GM12878 (cell line): Measurements from ENCODE around the gene FAM124B. TPM values are rescaled to one million over a fixed set of nuclear protein-coding genes. Genes with fewer than 3 reads are reported as not detected.

Experiments used
- ASH2L ChIP-seq: fragments of 300-600, 200-600 bp; sonication (generic); IDR thresholded peaks from 2 replicates; pipeline ENCODE4 v1.6.1; 2017; ENCODE audit warnings: low read depth, mild to moderate bottlenecking, borderline replicate concordance
- ATF7 ChIP-seq: fragments of 450-650 bp; IDR thresholded peaks from 2 replicates; pipeline ENCODE4 v1.6.1; 2016; ENCODE audit warnings: low read depth, mild to moderate bottlenecking
- IKZF1 ChIP-seq: fragments of 450-650 bp; conservative IDR thresholded peaks from 2 replicates; pipeline ENCODE4 v1.6.1; 2017; ENCODE audit warnings: antibody characterized with exemption, mild to moderate bottlenecking
- MYC ChIP-seq: IDR thresholded peaks from 2 replicates; pipeline ENCODE4 v1.6.1; 2011; ENCODE audit warnings: mild to moderate bottlenecking, low read length, moderate library complexity, inconsistent platforms; ENCODE audit not compliant: insufficient read depth, insufficient replicate concordance, insufficient read length, severe bottlenecking
- NFIC ChIP-seq: IDR thresholded peaks from 2 replicates; pipeline ENCODE4 v1.6.1; 2012; ENCODE audit warnings: low read depth, mild to moderate bottlenecking, inconsistent platforms, low read length, moderate library complexity
- NRF1 ChIP-seq: conservative IDR thresholded peaks from 2 replicates; pipeline ENCODE4 v1.6.1; 2011; ENCODE audit warnings: mild to moderate bottlenecking, low read depth, low read length, improper control_type of control experiment
- SREBF2 ChIP-seq: IDR thresholded peaks from 2 replicates; pipeline ENCODE4 v1.6.1; 2012; ENCODE audit warnings: mild to moderate bottlenecking, low read length
- polyA plus RNA-seq, 11 experiments: library from polyadenylated mRNA; depleted of rRNA in 4 of 11; unstranded in 6 of 11; stranded (reverse) in 5 of 11; fragments of >200 nt; fragmentation: Nextera tagmentation in 4 of 11; fragmentation: Illumina TruSeq in 1 of 11; extraction: Ambion mirVana in 4 of 11; extraction: Trizol in 1 of 11; gene quantifications; 1 replicate in 1 of 11; 2 replicates in 10 of 11; pipeline versions ENCODE4 v1.2.1 to v1.2.3, GENCODE V29; 2011 to 2016; ENCODE audit warnings: inconsistent platforms in 2 of 11, missing spikeins in 2 of 11, low read depth in 1 of 11
- total RNA-seq, 4 experiments: library from RNA; depleted of rRNA in 3 of 4; stranded (reverse); fragments of >200 nt in 3 of 4; fragmentation: Illumina TruSeq in 1 of 4; extraction: Trizol in 1 of 4; gene quantifications; 2 replicates each; pipeline versions ENCODE4 v1.2.1 to v1.2.3, GENCODE V29; 2013 to 2021
- TF ChIP-seq, protein P1 (sequence below): fragments of 450-650 bp; IDR thresholded peaks from 2 replicates; pipeline ENCODE4 v1.6.1; 2017; ENCODE audit warnings: mild to moderate bottlenecking, low read depth, inconsistent platforms; ENCODE audit not compliant: poor library complexity, severe bottlenecking
- TF ChIP-seq, protein P2 (sequence below): fragments of 450-650 bp; formaldehyde crosslinking; IDR thresholded peaks from 2 replicates; pipeline ENCODE4 v1.4.0; 2020; ENCODE audit warnings: mild to moderate bottlenecking, moderate library complexity

FAM124B gene
- total and polyA plus RNA-seq, 10 of the 15 experiments (the other 5 are each of a cell fraction or from before 2014, with no cell fraction given) = not detected

DNA sequence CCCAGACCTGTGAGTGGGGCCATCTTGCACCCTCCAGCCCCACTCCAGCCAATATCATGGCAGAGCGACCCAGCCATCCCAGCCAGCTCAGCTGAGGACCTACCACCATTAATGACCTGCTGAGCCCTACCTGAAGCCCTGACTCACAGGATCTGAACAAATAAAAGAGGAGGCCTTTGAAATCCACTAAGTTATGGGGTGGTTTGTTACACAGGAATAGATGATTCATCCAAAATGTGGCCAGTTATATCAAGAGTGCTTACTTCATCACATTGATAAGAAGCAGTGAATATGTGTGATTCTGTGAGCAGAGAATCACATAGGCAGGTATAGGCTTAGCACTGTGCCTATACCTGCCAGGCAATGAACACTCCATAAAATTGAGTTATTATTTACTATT lies 34.7 kb upstream of the FAM124B start (continued):
- TF ChIP-seq IKZF1 (no peak), NFIC (no peak), NRF1 (no peak), ASH2L (no peak), MYC (no peak), ATF7 (no peak), SREBF2 (no peak)
- TF ChIP-seq, protein P1, sequence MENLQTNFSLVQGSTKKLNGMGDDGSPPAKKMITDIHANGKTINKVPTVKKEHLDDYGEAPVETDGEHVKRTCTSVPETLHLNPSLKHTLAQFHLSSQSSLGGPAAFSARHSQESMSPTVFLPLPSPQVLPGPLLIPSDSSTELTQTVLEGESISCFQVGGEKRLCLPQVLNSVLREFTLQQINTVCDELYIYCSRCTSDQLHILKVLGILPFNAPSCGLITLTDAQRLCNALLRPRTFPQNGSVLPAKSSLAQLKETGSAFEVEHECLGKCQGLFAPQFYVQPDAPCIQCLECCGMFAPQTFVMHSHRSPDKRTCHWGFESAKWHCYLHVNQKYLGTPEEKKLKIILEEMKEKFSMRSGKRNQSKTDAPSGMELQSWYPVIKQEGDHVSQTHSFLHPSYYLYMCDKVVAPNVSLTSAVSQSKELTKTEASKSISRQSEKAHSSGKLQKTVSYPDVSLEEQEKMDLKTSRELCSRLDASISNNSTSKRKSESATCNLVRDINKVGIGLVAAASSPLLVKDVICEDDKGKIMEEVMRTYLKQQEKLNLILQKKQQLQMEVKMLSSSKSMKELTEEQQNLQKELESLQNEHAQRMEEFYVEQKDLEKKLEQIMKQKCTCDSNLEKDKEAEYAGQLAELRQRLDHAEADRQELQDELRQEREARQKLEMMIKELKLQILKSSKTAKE = no peak
- TF ChIP-seq, protein P2, sequence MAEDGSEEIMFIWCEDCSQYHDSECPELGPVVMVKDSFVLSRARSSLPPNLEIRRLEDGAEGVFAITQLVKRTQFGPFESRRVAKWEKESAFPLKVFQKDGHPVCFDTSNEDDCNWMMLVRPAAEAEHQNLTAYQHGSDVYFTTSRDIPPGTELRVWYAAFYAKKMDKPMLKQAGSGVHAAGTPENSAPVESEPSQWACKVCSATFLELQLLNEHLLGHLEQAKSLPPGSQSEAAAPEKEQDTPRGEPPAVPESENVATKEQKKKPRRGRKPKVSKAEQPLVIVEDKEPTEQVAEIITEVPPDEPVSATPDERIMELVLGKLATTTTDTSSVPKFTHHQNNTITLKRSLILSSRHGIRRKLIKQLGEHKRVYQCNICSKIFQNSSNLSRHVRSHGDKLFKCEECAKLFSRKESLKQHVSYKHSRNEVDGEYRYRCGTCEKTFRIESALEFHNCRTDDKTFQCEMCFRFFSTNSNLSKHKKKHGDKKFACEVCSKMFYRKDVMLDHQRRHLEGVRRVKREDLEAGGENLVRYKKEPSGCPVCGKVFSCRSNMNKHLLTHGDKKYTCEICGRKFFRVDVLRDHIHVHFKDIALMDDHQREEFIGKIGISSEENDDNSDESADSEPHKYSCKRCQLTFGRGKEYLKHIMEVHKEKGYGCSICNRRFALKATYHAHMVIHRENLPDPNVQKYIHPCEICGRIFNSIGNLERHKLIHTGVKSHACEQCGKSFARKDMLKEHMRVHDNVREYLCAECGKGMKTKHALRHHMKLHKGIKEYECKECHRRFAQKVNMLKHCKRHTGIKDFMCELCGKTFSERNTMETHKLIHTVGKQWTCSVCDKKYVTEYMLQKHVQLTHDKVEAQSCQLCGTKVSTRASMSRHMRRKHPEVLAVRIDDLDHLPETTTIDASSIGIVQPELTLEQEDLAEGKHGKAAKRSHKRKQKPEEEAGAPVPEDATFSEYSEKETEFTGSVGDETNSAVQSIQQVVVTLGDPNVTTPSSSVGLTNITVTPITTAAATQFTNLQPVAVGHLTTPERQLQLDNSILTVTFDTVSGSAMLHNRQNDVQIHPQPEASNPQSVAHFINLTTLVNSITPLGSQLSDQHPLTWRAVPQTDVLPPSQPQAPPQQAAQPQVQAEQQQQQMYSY (CRISPR knock-in tag) = no peak
